Cardiac septum (tissue), 1 donor: ENCODE measurements around the gene UBE2D4. TPM values are rescaled to one million over a fixed set of nuclear protein-coding genes. Genes with fewer than 3 reads are reported as not detected.
"Not testable (repeated sequence)": the region's sequence is repeated elsewhere in the genome, so short reads cannot be mapped to it uniquely, and the experiment has no call there.

Experiments used
- DNase-seq: peaks from one replicate; pipeline ENCODE4 v3.0.0-alpha.2; 2020; ENCODE audit warnings: low spot score
- intact Hi-C: fragments of 100-400 bp; cut with DNase I; formaldehyde crosslinking; loops from one replicate; pipeline ENCODE4 v1.14.0; 2022
- total RNA-seq: library from RNA; stranded (reverse); fragmentation: NEBNext Ultra II Directional; extraction: Animal tissue kit (Norgen Biotek cat#: 25700); gene quantifications from one replicate; pipeline ENCODE4 v1.2.1, GENCODE V29; 2021
- donor health status: DM: no; HTN: no; CAD: no.

UBE2D4 gene
- total RNA-seq, 1 donor from 2014 or later: 34.9 TPM

DNA sequence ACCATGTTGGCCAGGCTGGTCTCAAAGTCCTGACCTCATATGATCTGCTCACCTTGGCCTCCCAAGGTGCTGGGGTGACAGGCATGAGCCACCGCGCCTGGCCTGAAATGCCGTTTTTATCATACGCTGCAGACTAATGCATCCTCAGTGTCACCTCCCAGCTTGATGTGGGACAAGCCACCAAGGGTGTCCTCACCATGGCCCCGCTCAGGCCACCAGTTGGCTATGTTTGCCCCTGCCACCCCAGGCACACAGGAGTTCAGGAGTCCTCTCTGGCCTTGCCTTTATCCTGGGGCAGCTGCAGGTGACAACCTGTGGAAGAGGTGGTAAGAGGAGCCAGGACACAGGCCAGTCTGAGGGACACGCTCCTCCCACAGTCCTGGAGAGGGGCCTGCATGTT is 68.4 kb downstream of the UBE2D4 start:
- intact Hi-C loops, DNase-seq: not testable (repeated sequence)

DNA sequence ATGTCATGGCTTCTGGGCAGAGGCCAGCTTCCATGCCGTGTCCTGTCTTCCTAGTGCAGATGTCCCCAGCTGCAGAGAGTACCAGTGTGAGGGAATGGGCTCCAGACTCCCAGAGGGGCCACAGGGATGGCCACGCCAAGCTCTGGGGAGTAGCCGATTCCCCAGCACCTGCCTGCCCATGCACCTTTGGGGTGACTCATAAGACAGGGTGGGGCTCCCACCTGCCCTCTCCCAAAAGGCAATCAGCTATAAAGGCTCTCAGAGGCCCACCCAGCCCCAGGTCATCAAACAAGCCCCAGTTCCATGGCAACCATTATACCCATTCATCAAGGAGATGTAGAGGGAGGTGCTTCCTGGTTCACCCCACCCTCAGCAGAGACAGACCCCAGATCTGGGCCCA is 71.3 kb downstream of the UBE2D4 start, which contains the start of gene SPDYE1:
SPDYE1 (plus strand) TSS at position 366 of the 400 bp plus-strand sequence. CDS start 2,053 bp downstream, outside the sequence.
- DNase-seq, intact Hi-C loops: not testable (repeated sequence)

Other genes with a start within 250 kb of the UBE2D4 start
- 62.4 TPM for gene COA1, start 196.9 kb upstream of the UBE2D4 start, total RNA-seq
- 48.6 TPM for gene BLVRA, start 167.8 kb upstream of the UBE2D4 start, total RNA-seq
- gene MRPS24, start 56.9 kb upstream of the UBE2D4 start, total RNA-seq: 101 TPM
- gene URGCP, start 19.8 kb upstream of the UBE2D4 start, total RNA-seq: 40.0 TPM
- gene SPDYE1, start 71.5 kb downstream of the UBE2D4 start, total RNA-seq: 0.13 TPM
- 48.9 TPM for gene DBNL, start 118.3 kb downstream of the UBE2D4 start, total RNA-seq
- 322 TPM for gene PGAM2, start 139.1 kb downstream of the UBE2D4 start, total RNA-seq
- 13.9 TPM for gene POLM, start 156.1 kb downstream of the UBE2D4 start, total RNA-seq
- gene AEBP1, start 177.9 kb downstream of the UBE2D4 start, total RNA-seq: 93.1 TPM
- gene POLD2, start 197.1 kb downstream of the UBE2D4 start, total RNA-seq: 88.1 TPM
- gene MYL7, start 214.9 kb downstream of the UBE2D4 start, total RNA-seq: 2,493 TPM